ENCODE measurements around the gene GPHN. TPM values are rescaled to one million over a fixed set of nuclear protein-coding genes. Genes with fewer than 3 reads are reported as not detected.

Gene GPHN
- total RNA-seq, 1 donor: 8.3 TPM

- H3K36me3 ChIP-seq (ENCODE audit: insufficient read depth, low read length): no peaks in the 10 kb centered on the region
- TF ChIP-seq CTCF (IDR thresholded peaks at IDR 0.05; ENCODE audit: extremely low read depth, low read depth, low read length): no peak
- peak overlapping the region; percentile 93 for H3K4me3 ChIP-seq (ENCODE audit: insufficient read depth, low read length)
- peak overlapping the region; percentile 99 for H2AFZ ChIP-seq (ENCODE audit: low read length)
- H3K27me3 ChIP-seq (ENCODE audit: insufficient read depth, low read length): no peaks in the 10 kb centered on the region
- H3K27ac ChIP-seq (ENCODE audit: low read depth, low read length): peak overlapping the region; percentile 70
- no peaks in the 10 kb centered on the region for H3K9me3 ChIP-seq (ENCODE audit: low read depth, low read length)
- no peak for DNase-seq (ENCODE audit: insufficient read length, low spot score, missing footprints)
- H3K79me2 ChIP-seq (ENCODE audit: insufficient read depth, low read length): peaks cover 20% of the 10 kb centered on the region
- H3K4me2 ChIP-seq (ENCODE audit: insufficient read depth, low read length): peak overlapping the region; percentile 92
- peaks cover 11% of the 10 kb centered on the region for H3K4me1 ChIP-seq (ENCODE audit: insufficient read depth, low read length)
- H4K20me1 ChIP-seq (ENCODE audit: insufficient read depth, low read length): peaks cover 17% of the 10 kb centered on the region
Observed at GRCh38 chr14:66508547-66508845, 549 bp downstream of the GPHN start.

- peak; percentile 53 for DNase-seq (ENCODE audit: insufficient read length, low spot score, missing footprints)
- Histone ChIP-seq H4K20me1 (ENCODE audit: insufficient read depth, low read length) (peaks cover 17% of the 10 kb centered on the region), H3K4me3 (ENCODE audit: insufficient read depth, low read length) (peak overlapping the region; percentile 93), H3K36me3 (ENCODE audit: insufficient read depth, low read length) (no peaks in the 10 kb centered on the region), H3K4me2 (ENCODE audit: insufficient read depth, low read length) (peak overlapping the region; percentile 92), H3K4me1 (ENCODE audit: insufficient read depth, low read length) (peaks cover 11% of the 10 kb centered on the region), H2AFZ (ENCODE audit: low read length) (peak overlapping the region; percentile 99), H3K79me2 (ENCODE audit: insufficient read depth, low read length) (peaks cover 20% of the 10 kb centered on the region), H3K27ac (ENCODE audit: low read depth, low read length) (peak overlapping the region; percentile 70), H3K27me3 (ENCODE audit: insufficient read depth, low read length) (no peaks in the 10 kb centered on the region), H3K9me3 (ENCODE audit: low read depth, low read length) (no peaks in the 10 kb centered on the region)
- TF ChIP-seq CTCF (IDR thresholded peaks at IDR 0.05; ENCODE audit: extremely low read depth, low read depth, low read length): no peak
Observed at GRCh38 chr14:66508846-66509621, 1.1 kb downstream of the GPHN start.

GRCh38 chr14:66509874-66510273, 1.9 kb downstream of the GPHN start:
- DNase-seq (ENCODE audit: insufficient read length, low spot score, missing footprints): peak; percentile 27
- H3K27ac ChIP-seq (ENCODE audit: low read depth, low read length): no peak overlapping the region
- no peaks in the 10 kb centered on the region for H3K9me3 ChIP-seq (ENCODE audit: low read depth, low read length)
- H3K4me2 ChIP-seq (ENCODE audit: insufficient read depth, low read length): peak overlapping the region; percentile 92
- no peaks in the 10 kb centered on the region for H3K27me3 ChIP-seq (ENCODE audit: insufficient read depth, low read length)
- peaks cover 17% of the 10 kb centered on the region for H4K20me1 ChIP-seq (ENCODE audit: insufficient read depth, low read length)
- no peak for TF ChIP-seq CTCF (IDR thresholded peaks at IDR 0.05; ENCODE audit: extremely low read depth, low read depth, low read length)
- peaks cover 11% of the 10 kb centered on the region for H3K4me1 ChIP-seq (ENCODE audit: insufficient read depth, low read length)
- H3K79me2 ChIP-seq (ENCODE audit: insufficient read depth, low read length): peaks cover 23% of the 10 kb centered on the region
- peak overlapping the region; percentile 93 for H3K4me3 ChIP-seq (ENCODE audit: insufficient read depth, low read length)
- no peaks in the 10 kb centered on the region for H3K36me3 ChIP-seq (ENCODE audit: insufficient read depth, low read length)
- no peak overlapping the region for H2AFZ ChIP-seq (ENCODE audit: low read length)

GRCh38 chr14:66511849-66512248, 3.9 kb downstream of the GPHN start:
- peaks cover 19% of the 10 kb centered on the region for H4K20me1 ChIP-seq (ENCODE audit: insufficient read depth, low read length)
- no peak overlapping the region for H3K4me2 ChIP-seq (ENCODE audit: insufficient read depth, low read length)
- H2AFZ ChIP-seq (ENCODE audit: low read length): no peak overlapping the region
- no peak overlapping the region for H3K27ac ChIP-seq (ENCODE audit: low read depth, low read length)
- peaks cover 11% of the 10 kb centered on the region for H3K4me1 ChIP-seq (ENCODE audit: insufficient read depth, low read length)
- H3K36me3 ChIP-seq (ENCODE audit: insufficient read depth, low read length): no peaks in the 10 kb centered on the region
- no peak for TF ChIP-seq CTCF (IDR thresholded peaks at IDR 0.05; ENCODE audit: extremely low read depth, low read depth, low read length)
- DNase-seq (ENCODE audit: insufficient read length, low spot score, missing footprints): no peak
- H3K4me3 ChIP-seq (ENCODE audit: insufficient read depth, low read length): no peak overlapping the region
- H3K79me2 ChIP-seq (ENCODE audit: insufficient read depth, low read length): peaks cover 24% of the 10 kb centered on the region
- no peaks in the 10 kb centered on the region for H3K27me3 ChIP-seq (ENCODE audit: insufficient read depth, low read length)
- no peaks in the 10 kb centered on the region for H3K9me3 ChIP-seq (ENCODE audit: low read depth, low read length)
